GM19372 (cell line): ENCODE data around the gene MAN1A2.
A peak's percentile ranks its signal among the peaks of the same experiment; 100 is the strongest.
"Not testable (repeated sequence)": the region's sequence is repeated elsewhere in the genome, so short reads cannot be mapped to it uniquely, and the experiment has no call there.

Experiments
- ATAC-seq: cut with Tn5 transposase; IDR thresholded peaks from one replicate; pipeline ENCODE4 v1.9.1; 2021; ENCODE audit warnings: mild to moderate bottlenecking, low read depth, moderate library complexity; ENCODE audit not compliant: unreplicated experiment

MAN1A2 gene

DNA sequence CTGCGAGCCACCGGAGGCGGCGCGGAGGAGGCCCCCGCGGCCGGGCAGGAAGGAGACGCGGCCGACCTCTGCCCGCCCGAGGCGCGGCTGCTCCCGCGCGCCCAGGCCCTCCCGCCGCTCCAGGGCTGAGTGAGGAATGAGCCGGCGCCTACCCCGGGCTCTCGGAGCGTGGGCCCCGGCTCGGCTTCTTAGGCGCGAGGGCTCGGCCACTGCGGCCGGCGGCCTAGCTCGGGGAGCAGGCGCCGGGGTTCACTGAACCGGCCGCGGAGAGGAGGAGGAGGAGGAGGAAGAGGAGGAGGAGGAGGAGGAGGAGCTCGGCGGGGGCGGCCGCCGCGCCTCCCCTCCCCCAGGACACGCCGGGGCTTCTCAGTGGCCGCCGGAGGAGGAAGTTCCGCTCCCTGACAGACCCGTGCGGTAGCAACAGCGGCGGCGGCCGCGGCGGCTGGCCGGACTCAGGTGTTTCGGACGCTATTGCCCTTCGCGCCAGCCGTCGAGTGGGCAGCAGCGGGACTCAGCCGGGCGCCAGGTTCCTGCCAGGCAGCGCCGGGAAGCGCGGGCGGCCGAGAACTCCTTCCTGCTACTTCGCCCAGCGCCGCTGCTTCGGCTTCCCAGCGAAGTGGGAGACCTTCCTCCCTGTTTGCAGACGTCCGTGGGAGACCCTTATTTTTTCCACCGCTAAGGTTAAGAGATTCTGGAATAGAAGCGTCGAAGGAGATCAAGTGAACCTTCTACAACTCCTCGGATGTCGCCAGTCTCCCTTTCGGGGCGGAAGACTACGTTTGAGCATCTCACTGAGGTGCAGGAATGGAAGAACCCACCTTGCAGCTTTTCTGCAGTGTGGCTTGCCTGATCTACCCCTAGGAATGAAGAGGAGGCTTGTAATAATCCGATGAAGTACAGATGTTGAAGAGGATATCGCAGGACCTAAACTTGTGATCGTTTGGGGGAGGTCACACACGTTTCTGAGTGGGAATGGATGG, at the start of gene MAN1A2:
Gene MAN1A2 (plus strand): TSS at position 404 of the 980 bp plus-strand sequence. CDS start 735 bp downstream, outside the sequence.
- peak; percentile 58 for ATAC-seq

DNA sequence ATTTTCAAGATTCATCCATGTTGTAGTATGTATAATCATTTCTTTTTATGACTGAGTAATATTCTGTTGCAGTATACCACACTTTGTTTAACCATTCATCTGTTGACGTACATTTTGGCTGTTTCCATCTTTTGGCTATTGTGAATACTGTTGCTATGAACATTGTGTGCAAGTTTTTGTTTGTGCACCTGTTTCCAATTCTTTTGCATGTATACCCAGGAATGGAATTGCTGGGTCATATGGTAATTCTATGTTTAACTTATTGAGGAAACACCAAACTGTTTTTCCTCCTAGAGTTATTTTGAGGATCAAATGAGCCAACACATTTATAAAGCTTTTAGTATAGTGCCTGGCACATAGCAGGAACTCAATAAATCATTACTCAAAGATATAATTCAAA, 49.2 kb upstream of the MAN1A2 start:
- no peak for ATAC-seq

DNA sequence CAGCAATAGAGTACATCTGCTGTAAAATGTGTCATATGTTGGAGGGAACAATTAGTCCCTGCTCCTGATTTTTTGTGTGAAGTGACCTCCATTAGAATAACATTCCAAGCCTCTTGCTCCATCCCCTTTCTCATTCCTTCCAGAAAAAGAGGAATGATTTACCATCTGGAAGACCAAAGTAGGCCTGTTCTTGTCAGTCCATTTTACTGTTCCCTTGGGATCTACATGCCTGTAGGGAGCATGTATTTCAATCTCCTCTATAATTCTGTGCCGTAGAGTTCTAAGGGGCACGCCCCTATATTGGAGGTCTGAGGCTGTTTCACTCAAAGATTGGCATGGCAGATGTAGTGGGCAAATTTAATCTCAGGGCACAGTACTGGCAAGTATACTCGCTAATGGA, 48.8 kb upstream of the MAN1A2 start:
- ATAC-seq = no peak

DNA sequence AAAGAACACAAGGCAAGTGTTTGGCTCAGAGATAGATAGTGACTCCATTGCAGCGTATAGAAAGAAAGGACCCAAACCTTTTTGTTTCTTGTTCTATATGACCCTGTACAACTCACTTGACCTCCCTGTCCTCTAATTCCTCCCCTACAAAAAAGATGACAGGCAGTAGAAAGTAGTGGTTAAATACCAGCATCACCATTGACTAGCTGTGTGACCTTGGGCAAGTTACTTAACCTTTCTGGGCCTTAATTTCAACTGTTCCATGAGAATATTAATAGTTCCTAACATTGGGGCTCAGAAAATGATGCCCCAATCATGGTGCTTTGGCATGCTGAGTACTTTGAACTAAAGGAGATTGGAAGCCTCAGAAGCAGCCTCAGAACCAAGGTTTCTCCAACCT, 46.7 kb upstream of the MAN1A2 start:
- no peak for ATAC-seq

DNA sequence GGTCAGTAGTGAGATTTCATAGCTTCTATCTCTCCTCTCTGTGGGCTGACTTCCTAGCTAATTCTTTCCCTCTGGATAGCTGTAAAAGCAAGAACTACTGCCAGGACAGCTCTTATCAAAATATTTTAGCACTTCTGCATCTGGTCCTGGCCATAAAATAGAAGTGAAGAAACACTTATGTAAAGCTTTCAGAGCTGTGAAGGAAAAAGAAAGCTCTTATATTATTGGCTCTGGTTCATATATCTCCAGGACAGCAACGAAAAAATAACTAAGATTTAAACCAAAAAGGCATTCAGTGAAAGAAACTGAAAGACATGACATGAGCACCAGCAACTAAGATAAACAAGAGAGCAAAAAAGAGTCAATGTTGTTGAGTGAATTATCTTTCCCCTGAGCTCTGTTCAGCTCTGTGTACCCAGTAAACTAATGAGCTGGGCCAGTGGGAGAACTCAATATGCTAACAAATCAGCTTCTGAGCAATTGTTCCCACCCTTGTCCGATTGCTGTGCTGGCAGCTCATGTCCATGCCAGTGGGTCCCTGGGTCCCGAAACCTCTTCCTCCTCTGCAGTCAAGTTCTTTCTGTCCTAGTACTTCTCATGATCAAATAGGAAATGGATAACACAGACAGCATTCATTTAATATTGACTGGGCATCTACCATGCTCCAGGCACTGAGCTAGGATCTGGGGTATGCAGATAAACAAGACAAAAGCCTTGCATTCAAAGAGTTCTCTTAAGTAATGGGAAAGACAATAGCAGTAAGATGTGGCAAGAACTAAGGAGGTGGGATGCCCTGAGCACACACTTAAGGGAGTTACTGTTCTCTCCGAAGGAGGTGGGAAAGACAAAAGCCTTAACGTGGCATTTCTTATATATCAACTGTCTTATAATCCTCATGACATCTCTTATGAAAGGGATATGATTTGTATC, 45.3 kb upstream of the MAN1A2 start:
- ATAC-seq = no peak

DNA sequence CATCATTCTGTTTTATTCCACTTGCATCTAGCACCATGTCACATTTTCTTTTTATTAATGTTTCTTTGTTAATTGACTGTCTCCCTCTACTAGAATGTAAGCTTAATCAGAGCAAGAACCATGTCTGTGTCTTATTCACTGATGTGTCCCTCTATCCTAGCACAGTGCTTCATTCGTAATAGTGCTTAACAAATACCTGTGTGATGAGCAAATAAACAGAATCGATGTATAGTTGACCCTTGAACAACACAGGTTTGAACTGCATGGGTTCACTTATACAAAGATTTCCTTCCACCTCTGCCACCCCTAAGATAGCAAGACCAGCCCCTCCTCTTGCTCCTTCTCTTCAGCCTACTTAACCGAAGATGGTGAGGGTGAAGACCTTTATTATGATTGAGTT, 42.9 kb upstream of the MAN1A2 start:
- ATAC-seq = no peak

DNA sequence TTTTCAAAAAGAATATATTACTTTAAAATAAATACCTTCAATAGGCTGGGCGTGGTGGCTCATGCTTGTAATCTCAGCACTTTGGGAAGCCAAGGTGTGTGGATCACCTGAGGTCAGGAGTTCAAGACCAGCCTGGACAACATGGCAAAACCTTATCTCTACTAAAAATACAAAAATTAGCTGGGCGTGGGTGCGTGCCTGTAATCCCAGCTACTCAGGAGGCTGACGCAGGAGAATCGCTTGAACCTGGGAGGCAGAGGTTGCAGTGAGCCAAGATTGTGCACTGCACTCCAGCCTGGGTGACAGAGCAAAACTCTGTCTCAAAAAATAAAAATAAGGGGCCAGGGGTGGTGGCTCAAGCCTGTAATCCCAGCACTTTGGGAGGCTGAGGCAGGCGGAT, 41.2 kb upstream of the MAN1A2 start:
- ATAC-seq = not testable (repeated sequence)

DNA sequence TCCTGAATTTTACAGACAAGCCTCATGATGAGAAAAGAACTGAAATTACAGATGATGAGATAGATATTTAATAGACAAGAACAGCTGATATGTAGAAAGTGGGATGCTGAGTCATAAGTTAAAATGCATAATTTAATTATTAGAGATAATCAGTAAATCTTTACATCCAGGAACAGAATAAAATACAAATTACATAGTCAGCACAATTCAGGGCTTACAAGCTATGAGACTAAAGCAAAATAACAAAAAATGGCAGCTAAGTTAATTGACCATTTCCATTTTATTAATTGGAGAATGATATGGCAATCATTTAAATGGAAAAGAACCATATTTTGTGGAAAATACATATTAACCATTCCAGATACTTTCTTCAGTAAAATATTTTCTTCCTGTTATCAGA, 40.2 kb upstream of the MAN1A2 start:
- ATAC-seq = no peak

DNA sequence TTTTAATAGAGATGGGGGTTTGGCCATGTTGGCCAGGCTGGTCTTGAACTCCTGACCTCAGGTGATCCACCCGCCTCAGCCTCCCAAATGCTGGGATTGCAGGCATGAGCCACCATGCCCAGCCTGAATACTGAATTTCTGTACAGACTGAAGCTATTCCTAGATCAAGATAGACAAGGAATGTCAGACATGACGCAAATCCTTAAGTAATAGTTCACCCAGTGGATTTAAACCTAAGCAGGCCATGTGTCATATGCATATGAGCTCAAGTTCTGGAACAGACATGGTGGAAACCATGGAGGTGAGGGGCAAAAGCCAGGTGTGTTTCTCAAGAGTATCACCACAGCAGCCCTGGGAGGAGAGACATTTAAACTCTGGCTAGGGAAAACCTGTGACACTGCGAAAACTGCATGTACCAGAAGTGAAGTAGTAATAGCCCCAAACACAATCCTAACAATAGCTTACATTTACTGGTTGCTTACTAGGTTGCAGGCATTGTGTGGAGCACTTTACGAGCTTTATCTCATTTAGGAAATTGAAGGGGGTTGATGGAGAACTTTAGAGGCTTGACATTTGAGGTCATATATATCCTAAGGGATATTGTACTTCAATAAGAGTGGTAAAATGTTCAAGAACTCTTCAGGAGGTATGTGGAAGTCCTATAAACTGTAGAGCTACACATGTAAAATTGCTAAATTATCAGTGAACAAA, 31.7 kb upstream of the MAN1A2 start:
- no peak for ATAC-seq

DNA sequence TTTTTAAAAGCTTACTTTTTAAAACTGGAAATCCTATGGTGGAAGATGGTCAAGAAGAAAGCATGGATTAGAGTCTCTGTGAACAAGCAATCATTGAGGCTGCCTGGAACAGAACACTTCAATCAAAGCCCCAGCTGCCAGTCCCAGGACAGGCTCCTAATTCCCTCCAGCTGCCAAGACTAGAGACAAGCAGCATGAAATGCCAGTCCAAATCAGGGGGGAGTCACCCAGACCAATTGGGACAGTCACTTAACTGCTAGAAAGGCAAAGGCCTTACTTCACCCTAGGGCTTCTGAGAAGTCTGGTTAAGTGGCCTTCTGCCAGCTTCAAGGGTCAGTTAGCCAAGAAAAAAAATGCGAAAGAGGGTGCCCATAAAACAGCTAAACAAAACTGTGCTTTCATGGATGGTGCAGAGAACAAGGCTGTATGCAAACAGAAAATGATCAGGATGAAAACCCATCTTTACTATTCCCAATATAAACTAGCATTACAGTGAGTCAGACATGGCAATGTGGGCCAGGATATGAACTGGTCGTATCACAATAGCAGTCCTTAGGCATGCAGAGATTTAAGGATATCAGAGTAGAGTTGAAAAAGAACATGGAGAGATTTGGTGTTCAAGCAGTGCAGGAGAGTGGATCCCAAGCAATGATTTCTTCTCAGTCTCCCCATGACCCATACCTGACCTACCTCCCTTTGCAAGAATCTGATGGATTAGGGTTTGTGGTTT, 31.0 kb upstream of the MAN1A2 start:
- ATAC-seq = no peak

DNA sequence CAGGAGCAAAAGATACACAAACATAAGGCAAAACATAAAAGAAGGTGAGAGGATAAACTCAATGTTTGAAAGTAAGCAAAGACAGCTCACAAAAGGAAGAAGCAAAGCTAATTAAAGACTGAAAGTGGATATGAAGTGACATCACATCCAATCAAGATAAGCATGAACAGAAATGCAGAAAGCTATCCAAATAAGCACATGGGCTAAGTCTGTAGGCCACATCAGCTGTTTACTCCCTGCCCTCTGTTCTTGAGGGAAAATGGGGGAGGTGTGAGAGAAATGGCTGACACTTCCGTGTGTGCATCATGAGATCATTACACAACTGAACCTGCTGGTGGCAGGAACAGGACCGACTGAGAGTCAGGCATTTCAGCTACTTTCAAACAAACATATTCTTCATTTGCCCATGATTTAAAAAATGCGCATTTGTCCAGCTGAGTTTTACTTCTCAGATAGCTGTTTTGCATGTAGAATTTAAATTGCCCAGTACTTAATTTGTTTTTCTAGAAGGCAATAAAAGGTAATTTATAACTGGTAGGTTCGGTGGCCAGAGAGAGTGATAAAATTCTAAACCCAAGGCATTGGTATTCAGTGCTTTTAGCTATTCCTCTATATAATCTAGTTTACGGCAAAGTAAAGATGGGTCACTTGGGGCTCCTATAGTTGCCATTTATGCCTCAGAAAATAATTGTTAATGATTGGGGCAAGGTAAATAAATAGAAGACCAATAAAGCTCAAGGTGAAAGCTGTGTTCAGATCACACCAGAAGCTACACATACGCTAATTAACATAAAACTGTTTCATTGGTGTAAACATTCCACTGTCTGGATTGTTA, 27.2 kb upstream of the MAN1A2 start:
- no peak for ATAC-seq

DNA sequence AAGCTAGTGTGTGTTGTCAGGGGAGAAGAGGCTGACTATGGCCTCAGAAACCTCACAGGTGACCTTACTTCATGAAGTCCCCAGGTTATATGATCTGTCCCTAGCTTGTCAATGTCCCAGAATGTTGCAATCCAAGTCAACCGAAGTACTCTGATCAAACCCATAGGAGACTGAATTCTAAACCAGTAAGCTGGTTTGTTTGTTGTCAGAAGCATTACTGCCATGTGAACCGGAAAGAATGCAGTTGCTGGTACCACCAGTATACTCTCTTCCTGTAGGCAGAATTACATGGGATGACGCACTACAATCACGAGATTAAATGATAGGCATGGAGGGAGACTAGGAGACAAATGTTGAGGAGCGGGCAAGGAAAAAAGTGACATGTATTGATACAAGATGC, 26.1 kb upstream of the MAN1A2 start:
- no peak for ATAC-seq

DNA sequence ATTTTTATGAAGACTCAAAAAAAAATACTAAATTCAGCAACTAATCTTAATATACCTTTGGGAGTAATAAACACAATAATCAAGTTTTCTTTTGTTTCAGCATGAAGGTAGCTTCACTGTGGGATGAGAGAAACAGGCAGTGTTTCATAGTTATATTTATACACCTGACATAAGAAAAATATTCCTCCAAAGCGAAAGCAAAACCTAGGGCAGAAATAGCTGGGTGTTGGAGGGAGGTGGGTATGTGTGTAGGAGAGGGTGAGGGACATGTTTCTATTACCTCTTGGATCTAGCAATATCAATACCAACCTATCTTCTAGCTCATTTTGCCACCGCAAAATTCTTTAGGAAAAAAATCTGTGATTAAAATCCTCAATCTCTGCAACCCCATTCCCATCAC, 24.9 kb upstream of the MAN1A2 start:
- ATAC-seq = no peak

DNA sequence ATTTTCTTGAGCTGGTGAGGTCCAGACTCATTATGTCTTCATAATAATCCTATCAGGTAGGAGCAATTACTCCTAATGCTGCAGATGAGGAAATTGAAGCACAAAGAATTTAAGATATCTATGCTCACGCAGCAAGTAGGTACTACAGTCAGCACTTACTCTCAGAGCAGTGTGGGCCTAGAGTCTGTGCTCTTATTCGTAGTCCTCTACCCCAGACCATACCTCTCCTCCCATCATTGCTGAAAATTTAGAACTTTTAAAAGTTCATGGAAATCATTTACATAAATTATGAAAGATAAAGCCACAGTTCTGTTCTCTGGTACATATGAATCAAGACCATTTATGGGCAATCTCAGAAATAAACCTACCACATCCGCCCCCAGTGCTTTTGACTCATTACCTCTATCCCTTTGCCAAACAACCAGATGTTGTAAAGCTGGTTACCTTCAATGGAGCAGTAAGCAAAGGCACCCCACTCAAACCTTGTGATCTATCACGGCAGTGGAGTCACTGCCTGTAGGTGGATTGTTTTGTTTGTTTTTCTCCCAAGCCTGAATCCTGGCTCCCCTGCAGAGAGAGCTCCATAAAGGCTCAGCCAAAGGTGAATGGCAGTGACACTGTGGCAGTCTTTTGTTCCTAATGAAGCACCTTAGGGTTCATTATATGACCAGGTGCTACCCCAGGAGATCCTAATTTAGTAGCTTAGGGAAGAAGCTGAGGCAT, 20.9 kb upstream of the MAN1A2 start:
- ATAC-seq = no peak

DNA sequence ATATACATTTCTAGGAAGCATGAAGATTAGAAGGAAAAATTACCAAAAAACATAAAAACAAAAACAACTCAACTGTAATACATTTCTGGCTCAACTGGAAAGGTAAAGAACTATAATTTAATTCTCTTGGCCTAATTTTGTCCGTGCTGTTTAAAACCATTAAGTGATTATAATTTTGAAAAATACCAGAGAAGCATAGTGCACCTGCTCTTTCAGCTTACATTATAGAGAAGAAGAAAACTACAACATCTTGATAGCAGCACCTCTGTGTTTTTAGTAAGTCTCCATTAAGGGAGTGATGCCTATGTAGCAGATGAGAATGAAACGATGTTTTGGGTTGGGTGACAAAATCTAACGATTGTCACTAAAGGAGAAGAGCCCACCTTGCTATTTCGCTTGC, 19.3 kb upstream of the MAN1A2 start:
- ATAC-seq = no peak

DNA sequence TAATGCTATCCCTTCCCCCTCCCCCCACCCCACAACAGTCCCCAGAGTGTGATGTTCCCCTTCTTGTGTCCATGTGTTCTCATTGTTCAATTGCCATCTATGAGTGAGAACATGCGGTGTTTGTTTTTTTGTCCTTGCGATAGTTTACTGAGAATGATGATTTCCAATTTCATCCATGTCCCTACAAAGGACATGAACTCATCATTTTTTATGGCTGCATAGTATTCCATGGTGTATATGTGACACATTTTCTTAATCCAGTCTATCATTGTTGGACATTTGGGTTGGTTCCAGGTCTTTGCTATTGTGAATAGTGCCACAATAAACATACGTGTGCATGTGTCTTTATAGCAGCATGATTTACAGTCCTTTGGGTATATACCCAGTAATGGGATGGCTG, 14.6 kb upstream of the MAN1A2 start:
- ATAC-seq = not testable (repeated sequence)

DNA sequence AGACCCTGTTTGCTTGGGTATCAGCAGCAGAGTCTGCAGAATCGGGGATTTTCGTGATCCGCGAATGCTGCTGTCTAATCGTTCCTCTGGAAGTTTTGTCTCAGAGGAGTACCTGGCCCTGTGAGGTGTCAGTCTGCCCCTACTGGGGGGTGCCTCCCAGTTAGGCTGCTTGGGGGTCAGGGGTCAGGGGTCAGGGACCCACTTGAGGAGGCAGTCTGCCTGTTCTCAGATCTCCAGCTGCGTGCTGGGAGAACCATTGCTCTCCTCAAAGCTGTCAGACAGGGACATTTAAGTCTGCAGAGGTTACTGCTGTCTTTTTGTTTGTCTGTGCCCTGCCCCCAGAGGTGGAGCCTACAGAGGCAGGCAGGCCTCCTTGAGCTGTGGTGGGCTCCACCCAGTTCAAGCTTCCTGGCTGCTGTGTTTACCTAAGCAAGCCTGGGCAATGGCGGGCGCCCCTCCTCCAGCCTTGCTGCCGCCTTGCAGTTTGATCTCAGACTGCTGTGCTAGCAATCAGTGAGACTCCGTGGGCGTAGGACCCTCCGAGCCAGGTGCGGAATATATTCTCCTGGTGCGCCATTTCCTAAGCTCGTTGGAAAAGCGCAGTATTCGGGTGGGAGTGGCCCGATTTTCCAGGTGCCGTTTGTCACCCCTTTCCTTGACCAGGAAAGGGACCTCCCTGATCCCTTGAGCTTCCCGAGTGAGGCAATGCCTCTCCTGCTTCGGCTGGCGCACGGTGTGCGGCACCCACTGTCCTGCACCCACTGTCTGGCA, 9.2 kb upstream of the MAN1A2 start:
- ATAC-seq = not testable (repeated sequence)

DNA sequence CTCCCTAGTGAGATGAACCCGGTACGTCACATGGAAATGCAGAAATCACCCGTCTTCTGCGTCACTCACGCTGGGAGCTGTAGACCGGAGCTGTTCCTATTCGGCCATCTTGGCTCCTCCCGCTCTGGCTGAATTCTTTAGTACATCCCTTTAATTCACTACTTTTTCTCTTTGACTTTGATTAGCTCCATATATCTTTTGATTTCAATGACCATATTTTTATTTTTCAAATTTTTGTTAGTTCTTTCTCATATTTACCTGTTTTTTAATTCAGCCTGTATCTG, 8.7 kb upstream of the MAN1A2 start:
- ATAC-seq = not testable (repeated sequence)
